ENCODE measurements around the gene CEBPG.

CEBPG gene

DNA sequence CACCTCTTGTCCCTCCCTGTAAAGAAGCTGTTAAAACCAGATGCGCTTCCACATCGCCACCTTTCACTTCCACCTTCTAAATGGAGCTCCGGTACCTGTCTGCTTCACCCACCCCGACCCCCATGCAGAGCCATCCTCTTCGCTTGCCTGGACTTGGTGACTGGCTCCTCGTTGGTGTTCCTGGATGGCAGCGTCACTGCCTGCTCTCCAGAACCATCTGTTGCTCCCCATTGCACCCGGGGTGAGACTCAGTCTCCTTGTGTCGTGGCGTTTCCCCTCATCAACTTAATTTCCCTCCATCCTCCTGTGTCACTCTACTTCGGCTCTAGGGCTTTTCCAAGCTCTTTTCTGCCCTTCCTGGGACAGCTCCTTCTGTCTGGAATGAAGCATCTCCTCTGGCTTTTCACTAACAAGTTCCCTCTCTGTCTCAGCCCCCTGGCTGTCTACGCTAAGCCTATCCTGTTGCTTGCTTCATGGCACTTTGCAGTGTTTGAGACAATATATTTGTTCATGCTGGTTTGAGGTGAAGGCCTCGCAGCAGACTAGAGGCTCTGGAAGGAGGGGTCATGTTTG is 10.3 kb downstream of the CEBPG start:
- no peak for DNase-seq

DNA sequence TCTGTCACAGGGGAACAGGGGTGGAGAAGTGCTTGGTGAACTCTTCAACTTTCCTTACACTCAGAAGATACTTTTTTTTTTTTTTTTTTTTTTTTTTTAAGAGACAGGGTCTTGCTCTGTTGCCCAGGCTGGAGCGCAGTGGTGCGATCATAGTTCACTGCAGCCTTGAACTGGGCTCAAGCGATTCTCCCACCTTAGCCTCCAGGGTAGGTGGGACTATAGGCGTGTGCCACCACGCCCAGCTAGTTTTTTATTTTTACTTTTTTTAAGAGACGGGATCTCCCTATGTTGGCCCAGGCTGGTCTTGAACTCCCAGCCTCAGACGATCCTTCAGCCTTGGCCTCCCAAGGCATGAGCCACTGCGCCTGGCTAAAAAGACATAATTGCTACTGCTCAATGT is 11.5 kb downstream of the CEBPG start:
- no peak for DNase-seq

DNA sequence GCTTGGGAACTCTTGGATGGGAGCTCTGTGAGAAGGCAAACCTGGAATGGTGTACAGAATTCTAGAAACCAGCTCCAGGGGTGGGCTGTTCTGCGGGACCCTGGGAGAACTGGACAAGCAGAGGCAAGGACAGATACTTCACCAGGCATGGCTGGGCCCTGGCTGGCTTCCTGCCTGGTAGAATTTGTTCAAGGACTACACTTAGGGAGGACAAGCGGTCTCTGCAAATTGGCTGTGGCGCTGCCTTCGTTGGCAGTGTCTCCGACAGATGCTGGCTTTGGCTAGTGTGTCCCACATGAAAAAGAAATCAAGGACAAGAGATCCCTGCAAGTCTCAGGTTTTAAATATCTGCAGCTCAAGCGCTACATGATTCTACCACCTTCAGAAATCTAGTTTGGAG is 12.4 kb downstream of the CEBPG start:
- DNase-seq, result peak; percentile 32

DNA sequence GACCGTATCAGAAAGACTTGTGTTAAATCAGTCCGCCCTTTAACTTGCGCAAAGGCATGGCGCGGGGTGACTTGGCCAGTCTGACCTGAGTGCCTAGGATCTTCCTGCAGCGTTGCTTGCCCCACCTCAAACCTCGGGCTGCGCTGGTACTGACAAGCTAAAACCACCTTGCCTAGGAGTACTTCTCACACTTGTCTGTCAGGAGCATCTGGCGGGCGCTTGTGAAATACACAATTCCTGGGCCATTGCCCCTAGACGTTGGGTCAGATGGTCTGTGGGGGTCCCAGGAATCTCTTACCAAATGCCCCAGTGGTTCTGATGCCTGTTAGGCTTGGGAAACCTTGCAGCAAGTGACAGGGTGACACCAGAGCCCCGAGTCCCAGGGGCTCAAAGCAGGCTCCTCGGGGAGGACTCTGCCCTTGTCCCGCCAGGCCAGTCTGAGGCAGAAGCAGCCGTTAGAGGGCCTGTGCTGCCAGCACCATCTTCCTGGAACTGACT is 12.9 kb downstream of the CEBPG start:
- DNase-seq, result no peak

DNA sequence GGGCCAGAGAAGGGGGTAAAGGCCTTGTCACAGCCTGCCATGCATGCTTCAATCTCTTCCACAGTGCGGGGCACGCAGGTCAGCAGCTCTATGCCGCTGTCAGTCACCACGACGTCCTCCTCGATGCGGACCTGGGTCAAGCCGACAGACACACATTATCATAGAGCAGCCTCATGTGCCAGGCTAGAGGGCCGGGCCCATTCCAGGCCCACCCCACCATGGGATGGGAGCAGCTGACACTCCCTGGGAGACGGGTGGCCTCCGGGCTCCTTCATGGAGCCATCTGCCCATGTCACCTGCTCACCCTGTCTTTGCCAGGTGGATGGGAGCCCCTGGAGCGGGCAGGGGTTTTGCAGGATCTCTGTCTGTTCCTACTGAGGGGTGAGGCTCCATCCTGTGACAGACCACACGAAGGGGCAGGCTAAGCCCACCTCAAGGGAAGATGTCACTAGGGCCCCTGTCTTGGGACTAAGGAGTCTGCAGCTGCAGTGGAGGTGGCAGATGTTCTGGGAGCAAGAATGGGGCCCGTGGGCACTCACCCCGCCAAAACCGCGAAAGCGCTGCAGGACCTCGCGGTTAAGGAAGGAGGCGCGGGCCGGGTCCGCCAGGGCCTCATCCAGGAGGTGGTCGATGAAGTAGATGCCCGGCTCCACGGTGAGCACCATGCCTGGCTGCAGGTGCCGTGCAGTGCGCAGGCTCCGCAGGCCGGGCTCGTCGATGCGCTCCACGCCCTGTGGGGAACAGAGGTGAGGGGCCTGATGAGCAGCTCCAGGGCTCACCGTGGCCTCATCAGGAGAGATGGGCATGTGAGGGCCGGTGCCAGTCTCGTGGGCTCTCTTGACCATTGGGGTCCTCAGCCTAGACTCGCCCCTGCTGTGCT is 14.1 kb downstream of the CEBPG start:
- DNase-seq, result no peak

DNA sequence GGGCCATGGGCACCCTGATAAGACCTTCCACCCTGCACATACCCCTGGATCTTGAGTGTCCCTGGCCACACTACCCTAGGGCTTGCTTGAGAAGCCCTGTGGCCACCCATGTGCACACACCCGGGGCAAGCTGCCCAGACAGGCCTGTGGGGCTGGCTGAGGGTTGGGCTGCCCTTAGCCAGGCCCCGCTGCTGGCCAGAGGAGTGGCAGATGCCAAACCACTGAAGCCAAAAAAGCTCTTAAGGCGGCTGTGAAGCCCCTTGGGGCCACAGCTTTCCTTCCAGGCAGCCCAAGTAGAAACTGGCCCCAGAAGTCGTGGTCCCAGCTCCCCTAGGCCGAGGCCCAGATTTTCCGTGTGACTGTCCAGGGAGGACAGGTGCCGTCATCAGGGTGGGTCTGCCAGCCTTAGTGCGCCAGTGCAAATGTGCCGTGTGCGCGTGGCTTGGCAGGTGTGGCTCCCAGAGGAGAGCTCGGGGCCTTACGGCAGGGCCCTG is 14.8 kb downstream of the CEBPG start:
- DNase-seq, result no peak

DNA sequence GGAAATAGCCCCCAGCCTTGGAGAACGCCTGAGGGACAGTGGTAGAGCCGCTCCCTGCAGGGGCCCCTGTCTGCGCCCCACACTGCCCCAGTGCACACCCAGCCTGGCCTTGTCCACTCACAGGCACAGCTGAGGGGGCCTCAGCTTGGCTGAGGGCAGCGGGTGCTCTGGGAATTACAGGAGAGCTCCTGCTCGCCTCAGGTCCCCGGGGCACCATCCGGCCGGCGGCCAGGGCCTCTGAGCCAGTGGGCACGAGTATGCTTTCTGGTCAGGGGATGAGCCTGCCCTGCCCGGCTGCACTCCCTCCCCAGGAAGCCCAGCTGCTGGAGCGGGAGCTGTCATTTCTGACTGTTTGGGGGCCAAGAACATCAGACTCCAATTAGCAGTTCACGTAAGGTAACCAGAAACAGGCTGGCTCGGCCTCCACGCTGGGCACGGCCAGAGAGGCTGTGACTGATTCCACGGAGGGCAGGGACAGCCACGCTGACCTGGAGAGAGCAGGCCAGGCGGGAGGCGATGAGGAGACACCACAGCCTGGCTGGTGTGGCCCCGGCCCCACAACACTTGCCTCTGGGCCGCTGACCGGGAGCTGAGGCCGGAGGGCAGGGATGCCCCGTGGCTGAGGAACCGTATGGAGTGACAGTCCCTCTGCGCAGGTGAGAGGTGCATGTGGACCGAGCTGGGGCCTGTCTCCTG is 15.4 kb downstream of the CEBPG start:
- DNase-seq, result no peak

DNA sequence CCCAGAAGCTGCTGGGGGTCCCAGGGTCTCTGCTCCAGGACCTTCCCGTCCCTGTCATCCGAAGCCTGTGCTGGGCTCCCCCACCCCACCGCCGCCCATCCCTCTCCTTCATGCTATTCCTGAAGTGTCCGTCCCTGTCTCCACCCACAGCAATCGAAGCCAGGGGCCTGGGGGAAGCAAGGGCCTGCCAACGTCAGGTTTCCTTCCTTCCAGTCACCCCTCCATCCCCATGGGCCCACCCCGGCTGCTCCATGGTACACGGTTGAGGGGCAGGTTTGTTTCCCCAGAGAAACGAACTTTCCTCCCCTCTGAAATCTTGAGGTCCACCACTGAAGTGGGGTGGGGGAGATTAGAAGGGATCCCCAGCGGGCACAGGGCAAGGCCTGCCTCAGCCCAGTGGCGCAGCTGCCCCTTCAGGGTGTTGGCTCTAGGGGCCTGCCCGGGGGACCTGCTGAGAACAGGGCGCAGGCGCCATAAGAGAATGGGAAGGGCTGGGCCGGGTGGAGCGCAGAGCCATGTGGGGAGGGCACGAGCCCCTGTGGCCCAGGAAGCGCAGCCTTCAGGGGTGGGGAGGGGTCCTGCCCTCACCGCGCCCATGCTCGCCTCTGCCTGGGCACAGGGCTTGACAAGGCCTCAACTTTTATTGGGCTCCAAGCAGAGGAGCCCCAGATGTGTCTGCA is 16.1 kb downstream of the CEBPG start:
- DNase-seq, result no peak

DNA sequence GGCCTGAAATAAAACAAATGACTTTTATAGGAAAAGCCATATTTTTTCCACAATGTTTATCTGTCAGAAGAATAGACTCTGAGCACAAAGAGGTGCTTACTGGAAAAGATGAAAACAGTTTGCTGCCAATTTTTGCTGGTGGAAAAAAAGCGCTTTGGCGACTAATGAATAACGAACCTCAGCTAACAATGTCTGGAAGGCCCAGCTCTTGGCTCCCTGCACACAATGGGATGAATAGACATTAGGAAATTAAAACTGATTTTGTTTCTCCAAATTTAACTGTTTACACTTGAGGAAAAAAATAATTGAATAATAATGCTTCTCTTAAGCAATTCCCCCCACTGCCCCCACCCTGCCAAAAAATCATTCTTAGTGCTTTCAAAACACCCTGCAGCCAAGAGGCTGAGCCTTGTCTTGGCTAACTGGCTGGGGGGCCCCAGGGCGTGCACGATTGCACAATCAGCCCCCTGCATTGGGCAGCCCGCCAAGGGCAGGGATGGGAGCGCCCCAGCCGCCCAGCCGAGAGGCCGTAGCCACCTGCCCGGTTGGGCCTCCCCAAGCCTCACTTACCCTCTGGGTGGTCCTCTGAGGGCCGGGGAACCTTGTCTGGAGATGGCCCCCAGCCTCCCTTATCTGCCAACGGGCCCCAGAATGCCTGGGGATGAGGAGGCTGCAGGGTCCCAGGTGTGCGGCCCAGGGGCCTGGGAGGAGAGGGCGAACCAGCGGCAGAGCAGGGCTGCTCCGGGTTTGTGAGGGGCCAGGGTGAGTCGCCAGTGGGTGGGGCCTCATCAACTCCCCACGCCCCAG is 16.8 kb downstream of the CEBPG start:
- peak; percentile 42 for DNase-seq

DNA sequence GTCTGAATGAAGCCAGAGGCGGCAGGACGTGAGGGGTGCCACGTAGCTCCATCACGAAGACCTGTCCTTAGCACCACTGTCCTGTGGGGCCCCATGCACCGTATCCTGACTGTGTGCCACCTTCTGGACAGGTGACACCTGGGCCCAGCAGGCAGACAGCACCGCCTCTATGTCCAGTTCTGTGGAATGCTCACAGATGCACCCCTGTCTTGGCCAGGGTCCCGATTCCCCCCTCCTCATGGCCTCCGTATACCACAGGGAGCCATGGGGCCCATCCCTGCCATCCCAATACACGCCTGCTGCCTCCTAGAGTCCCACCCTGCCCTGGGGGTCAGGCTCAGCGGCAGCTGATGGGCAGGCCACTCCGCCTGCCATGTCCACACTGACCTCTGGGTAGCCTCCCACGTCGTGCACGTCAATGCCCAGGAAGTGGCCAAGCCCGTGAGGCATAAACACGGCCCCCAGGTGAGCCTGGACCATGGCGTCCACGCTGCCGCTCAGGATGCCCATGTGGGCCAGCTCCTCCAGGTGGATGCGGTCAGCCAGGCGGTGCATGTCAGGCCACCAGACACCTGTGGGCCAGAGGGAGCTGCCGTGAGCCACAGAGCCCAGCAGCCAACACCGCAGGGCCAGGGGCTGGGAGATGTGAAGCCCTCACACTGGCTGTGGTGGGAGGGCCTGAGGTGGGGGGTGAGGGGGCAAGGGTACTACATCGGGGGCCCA is 17.6 kb downstream of the CEBPG start:
- no peak for DNase-seq

DNA sequence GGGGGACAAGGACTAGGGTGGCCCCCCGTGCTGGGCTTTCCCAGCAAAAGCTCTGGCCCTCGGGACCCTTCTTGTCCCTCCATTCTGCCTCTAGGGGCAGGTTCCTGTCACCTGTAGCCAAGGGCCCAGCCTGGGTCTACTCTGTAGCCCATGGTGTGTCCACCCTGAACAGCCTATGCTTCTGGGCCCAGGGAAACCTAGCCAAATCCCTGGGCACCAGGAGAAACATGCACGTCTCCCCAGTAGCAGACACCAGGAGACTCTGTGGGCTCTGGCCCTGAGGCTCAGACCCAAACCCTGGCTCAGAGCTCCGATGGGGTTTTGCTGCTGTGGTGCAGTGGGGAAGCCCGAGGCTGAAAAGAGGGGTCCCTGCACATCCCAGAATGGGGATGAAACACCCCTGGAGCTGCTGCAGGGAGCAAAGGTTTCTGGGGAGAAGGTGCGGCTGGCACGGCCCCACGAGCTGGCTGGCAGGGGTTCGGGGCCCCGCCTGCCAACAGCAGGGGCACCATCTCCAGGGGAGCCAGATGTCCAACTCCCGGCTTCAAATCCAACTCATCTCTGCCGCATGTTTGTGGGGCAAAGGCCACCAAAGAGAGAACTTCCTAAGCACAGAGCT is 18.2 kb downstream of the CEBPG start:
- no peak for DNase-seq

DNA sequence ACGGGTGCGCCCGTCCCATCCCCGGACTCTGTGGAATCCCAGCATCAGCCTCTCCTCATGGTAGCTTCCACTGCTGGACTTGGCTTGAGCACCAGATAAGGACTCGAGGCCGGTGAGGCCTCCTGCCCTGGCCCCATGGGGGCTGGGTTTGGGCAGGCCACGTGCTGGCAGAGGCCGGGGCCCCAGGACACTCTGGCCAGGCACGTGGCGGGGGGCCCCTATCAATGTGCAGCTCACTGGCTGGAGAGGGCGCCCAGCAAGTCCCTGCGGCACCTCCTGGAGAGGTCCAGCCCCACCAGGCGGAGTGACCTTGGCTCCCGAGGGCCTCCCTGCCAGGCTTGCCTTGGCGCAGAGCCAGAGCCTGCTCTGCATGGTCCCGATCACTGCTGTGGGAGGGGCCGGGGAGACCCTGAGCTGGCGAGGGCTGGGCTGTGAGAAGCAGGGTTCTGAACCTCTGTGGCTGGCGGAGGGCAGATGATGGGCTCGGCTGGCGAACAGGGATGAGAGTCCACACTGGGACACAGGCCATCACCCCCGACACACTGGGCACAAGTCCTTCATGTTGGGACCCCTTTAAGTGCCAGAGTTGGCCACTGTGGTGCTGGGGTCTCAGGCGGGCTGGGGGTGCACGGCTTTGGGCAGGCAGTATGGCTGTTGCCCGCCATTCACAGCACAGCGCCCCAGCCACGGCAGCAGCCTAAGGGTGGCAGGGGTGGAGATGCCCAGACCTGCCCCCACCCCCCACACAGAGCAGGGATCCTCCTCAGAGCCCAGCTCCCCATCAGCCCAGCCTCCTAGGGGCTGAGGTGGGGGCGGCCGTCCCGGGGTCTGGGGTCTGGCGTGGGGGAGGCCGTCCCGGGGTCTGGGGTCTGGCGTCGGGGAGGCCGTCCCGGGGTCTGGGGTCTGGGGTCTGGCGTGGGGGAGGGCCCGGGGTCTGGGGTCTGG is 19.1 kb downstream of the CEBPG start:
- DNase-seq, result no peak

DNA sequence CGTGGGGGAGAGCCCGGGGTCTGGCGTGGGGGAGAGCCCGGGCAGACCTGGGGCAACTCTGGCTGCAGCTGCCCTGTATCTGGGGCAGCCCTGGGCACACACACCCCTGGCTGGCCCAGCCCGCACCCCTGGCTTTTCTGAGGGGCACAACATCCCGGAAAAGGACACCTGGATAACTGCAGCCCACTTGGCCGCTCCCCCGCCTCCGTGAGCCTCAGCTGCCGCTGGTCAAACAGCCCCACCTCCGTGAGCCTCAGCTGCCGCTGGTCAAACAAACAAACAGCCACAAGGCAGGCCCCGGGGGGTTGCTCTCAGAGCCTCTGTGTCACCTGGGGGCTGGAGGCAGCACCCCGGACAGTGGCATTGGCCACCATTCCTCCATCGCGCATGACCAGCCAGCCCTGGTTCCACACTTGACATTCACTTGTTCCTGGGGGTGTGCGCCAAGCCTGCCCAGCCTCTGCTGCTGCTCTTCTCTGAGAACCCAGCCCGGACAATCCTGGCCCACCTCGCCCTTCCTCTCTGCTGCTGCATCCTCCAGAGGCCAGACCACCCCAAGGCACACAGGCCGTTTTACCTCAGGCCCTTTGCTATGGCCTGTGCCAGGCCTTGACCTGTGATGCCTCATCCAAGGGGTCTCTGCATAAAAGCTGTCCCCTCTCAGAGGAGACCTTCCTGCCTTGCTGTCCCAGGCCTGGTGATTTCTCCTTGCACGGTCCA is 19.9 kb downstream of the CEBPG start:
- no peak for DNase-seq

DNA sequence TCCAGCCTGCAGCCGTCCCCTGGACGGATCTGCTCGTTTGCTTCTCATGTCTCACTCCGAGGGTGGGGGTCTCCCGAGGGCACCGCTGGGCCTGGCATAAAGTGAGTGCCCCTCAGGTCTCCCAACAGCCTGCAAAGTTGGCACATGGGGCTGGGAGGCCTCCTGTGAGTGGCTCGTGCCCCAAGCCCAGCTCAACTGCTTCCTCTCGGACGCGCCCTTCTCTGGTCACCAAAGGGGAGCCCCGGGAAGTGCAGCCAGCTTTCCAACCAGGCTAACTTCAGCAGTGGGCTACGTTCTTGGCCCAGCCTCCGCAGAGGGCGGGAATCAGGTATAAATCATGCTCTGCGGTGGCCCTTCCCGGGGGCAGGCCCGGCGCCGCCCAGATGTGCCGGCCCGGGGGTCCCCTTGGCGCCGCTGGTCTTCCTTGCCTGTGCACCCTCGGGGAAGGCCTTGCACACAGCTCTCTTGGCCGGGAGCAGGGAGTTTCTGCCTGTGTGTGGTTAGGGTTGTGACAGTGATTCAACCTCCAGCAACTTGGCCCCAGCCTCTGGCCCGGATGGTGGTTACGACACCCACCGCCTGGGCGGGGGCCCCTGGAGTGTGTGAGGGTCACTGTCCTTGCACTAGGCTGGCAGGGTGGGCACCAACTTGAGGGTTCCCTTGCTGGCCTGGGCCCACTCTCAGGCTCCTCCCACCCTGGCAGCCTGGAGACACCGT is 20.7 kb downstream of the CEBPG start:
- no peak for DNase-seq

DNA sequence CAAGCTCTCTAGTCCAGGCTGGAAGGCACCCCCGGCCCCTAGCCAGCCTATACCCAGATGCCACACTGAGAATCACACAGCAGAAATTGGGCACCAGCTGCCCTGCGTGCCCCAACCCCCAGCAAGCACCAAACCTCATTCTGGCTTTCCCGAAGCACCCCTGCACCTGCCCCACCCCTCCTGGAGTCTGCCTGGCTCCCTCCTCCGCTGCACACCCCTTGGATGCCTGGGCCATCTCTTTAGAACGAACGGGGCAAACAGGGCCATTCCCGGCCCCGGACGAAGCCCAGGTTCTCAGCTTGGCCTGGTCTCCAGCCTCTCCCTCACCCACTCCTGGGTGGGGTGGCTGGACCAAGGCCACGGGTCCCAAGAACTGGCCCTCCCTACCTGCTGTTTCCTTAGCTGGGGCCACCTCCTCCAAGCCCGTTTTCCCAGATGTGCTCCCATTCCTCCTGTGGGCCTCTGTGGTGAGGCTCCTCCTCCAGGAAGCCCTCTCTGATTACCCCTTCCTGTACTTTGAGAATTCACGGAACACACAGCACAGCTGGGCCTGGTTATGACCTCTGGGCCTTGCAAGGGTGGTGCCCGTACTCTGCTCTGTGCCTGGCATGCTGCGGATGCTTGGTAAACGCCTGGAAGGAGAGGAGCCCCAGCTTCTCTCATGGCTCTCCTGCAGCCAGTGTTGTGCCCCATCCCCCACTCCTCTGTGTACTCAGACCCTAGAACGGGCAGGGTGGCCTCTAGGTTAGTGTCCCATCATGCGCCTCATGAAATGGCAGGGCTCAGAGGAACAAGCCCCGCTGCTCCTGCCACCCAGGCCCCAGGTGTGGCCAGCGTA is 21.4 kb downstream of the CEBPG start:
- DNase-seq, result no peak

DNA sequence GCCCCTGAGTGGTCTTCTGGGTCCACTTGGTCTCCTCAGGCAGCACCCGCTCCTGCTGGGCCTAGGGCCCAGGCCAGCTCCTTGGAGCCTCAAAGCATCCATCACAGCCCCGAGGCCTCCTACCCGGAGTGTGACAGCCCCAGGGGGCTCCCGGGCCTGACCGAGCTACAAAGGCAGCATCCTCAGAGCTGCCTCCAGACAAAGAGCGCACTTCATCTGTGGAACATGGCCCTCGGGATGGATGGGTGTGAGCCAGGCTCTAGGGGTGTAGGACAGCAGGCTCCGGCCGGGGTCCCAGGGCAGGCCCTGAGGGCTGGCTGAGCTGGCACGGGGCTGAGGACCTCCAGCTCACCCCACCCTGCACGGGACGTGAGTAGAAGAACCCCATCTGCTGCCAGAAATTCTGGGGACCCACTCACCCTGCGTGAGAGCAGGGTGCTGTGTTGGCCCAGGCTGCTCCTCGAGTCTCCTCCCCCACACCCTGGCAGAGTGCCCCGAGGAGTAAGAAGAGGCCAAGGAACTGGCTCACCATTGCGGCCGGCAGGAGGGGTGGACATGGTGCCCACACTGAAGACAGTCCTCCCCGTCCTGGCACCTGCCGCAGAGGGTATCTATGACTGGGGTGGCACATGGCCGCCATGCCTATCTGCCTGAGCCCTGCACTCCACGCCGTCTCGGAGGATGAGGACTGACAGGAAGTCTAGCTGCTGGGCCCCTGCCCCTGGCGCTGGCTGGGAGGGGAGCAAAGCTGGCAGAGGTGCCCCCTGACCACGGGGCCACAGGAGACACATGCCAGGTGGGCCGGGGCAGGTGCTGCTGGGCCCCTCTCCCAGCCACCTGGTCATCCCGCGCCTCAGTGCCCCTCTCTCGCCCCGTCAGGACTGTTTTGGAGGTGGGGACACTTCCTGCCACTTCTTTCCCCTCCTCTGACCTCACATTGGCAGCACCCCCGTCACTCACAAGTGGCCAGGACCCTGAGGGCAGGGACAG is 22.3 kb downstream of the CEBPG start:
- DNase-seq, result no peak

All from NCI-H1105 (cell line).